HFFc6 (cell line): ENCODE measurements around the gene ENTPD8. TPM values are rescaled to one million over a fixed set of nuclear protein-coding genes. Genes with fewer than 3 reads are reported as not detected.

ENCODE experiments used
- DNase-seq: peaks from one replicate; pipeline ENCODE4 v3.0.0-alpha.2; 2018
- H3K27ac Mint-ChIP-seq: 2 replicates; pipeline ENCODE4 v1.8.0; 2020; ENCODE audit warnings: mild to moderate bottlenecking, mixed read lengths
- H3K27me3 Mint-ChIP-seq: 2 replicates; pipeline ENCODE4 v1.8.0; 2021; ENCODE audit warnings: mild to moderate bottlenecking, moderate library complexity, mixed read lengths; ENCODE audit not compliant: insufficient read depth
- H3K36me3 Mint-ChIP-seq: 2 replicates; pipeline ENCODE4 v1.8.0; 2021; ENCODE audit warnings: low read depth, mixed read lengths
- H3K4me1 Mint-ChIP-seq: 2 replicates; pipeline ENCODE4 v1.8.0; 2020; ENCODE audit warnings: low read depth, mixed read lengths
- H3K4me3 Mint-ChIP-seq: 2 replicates; pipeline ENCODE4 v1.8.0; 2020; ENCODE audit warnings: mild to moderate bottlenecking, moderate library complexity, mixed read lengths
- H3K9me3 Mint-ChIP-seq: 2 replicates; pipeline ENCODE4 v1.8.0; 2020; ENCODE audit warnings: mild to moderate bottlenecking, mixed read lengths
- CTCF ChIP-seq: fragments of 200-600 bp; sonication (generic); IDR thresholded peaks from 2 replicates; pipeline ENCODE4 v1.5.0; 2021; ENCODE audit warnings: antibody characterized with exemption, mild to moderate bottlenecking
- total RNA-seq, 6 experiments: library from RNA; stranded (reverse); fragmentation: NEBNext Ultra II Directional; extraction: Animal tissue kit (Norgen Biotek cat#: 25700); gene quantifications; 2 replicates in 1 of 6; 3 replicates in 5 of 6; pipeline ENCODE4 v1.2.3, GENCODE V29; 2021

The ENTPD8 gene
- total RNA-seq, 6 experiments from 2014 or later, result not detected

GRCh38 chr9:137416006-137416562 is 25.1 kb downstream of the ENTPD8 start:
- Mint-ChIP-seq H3K4me1 (peaks cover 26% of the 10 kb centered on the region; the same call in 1 of the 2 replicates), H3K27ac (no peak overlapping the region), H3K27me3 (no peaks in the 10 kb centered on the region; the same call in 1 of the 2 replicates), H3K9me3 (no peaks in the 10 kb centered on the region), H3K36me3 (no peaks in the 10 kb centered on the region), H3K4me3 (no peak overlapping the region)
- no peak for TF ChIP-seq CTCF
- no peak for DNase-seq

- Mint-ChIP-seq H3K4me3 (no peak overlapping the region), H3K36me3 (no peaks in the 10 kb centered on the region), H3K4me1 (peaks cover 26% of the 10 kb centered on the region; the same call in 1 of the 2 replicates), H3K27ac (no peak overlapping the region), H3K27me3 (no peaks in the 10 kb centered on the region; the same call in 1 of the 2 replicates), H3K9me3 (no peaks in the 10 kb centered on the region)
- TF ChIP-seq CTCF, result no peak
- no peak for DNase-seq
Measured at GRCh38 chr9:137415451-137415850, 25.7 kb downstream of the ENTPD8 start.

GRCh38 chr9:137412431-137412830 is 28.7 kb downstream of the ENTPD8 start:
- Mint-ChIP-seq H3K9me3 (no peaks in the 10 kb centered on the region), H3K27ac (peak overlapping the region; percentile 61; the same call in 1 of the 2 replicates), H3K36me3 (no peaks in the 10 kb centered on the region), H3K4me3 (no peak overlapping the region), H3K4me1 (peaks cover 26% of the 10 kb centered on the region; the same call in 1 of the 2 replicates), H3K27me3 (peaks cover 4% of the 10 kb centered on the region; the same call in 1 of the 2 replicates)
- no peak for TF ChIP-seq CTCF
- no peak for DNase-seq

GRCh38 chr9:137411645-137412380 is 29.3 kb downstream of the ENTPD8 start:
- no peak overlapping the region; the same call in 1 of the 2 replicates for H3K27ac Mint-ChIP-seq
- H3K4me3 Mint-ChIP-seq, result no peak overlapping the region
- DNase-seq, result peak; percentile 84
- peaks cover 26% of the 10 kb centered on the region; the same call in 1 of the 2 replicates for H3K4me1 Mint-ChIP-seq
- no peaks in the 10 kb centered on the region for H3K9me3 Mint-ChIP-seq
- peaks cover 4% of the 10 kb centered on the region; the same call in 1 of the 2 replicates for H3K27me3 Mint-ChIP-seq
- no peak for TF ChIP-seq CTCF
- no peaks in the 10 kb centered on the region for H3K36me3 Mint-ChIP-seq

GRCh38 chr9:137411260-137411644 is 29.9 kb downstream of the ENTPD8 start:
- H3K36me3 Mint-ChIP-seq, result no peaks in the 10 kb centered on the region
- no peak overlapping the region for H3K27ac Mint-ChIP-seq
- no peak for TF ChIP-seq CTCF
- DNase-seq, result no peak
- no peak overlapping the region for H3K4me3 Mint-ChIP-seq
- H3K9me3 Mint-ChIP-seq, result no peaks in the 10 kb centered on the region
- peaks cover 4% of the 10 kb centered on the region; the same call in 1 of the 2 replicates for H3K27me3 Mint-ChIP-seq
- peaks cover 26% of the 10 kb centered on the region; the same call in 1 of the 2 replicates for H3K4me1 Mint-ChIP-seq
